ENCODE data around the gene FBXW12.

The FBXW12 gene

DNA sequence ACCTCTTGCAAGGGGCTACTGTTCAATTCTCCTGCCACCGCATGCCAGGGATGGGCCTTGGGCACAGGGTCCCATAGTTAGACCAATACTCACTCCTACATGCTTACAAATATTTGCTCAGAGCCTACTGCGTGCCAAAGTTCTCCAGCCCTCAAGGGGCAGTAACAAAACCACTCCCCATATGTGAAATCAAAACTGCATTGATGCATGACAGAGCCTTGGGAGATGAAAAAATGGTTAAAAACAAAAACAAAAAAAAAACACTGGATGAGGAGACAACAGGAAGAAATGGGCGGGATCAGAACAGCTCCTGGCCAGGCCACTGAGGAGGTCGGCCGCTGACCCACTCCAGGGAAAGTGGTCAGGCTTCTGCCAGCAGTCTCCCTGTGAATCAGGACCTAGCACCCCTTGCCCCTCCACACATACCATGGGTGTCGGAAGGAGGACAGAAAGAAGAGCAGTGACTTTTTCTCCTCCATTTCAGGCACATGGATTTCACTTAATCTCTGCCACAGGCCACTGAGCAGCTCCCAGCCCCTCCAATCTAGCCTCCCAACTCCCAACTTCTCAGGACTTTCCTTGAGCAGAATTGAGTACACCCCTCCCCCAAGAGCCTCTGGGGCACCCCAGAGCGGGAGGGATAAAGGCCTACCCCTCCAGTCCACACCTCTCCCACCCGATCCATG lies 55.1 kb downstream of the FBXW12 start:
- no peaks in the 10 kb centered on the region for H3F3A ChIP-seq (ENCODE audit: insufficient read depth)
- H3K9me3 ChIP-seq (ENCODE audit: insufficient read depth, low read length), result no peaks in the 10 kb centered on the region
- no peak overlapping the region for H3K4me2 ChIP-seq (ENCODE audit: low read depth, low read length, poor library complexity, severe bottlenecking)
- H3K27ac ChIP-seq (ENCODE audit: low read depth, low read length), result no peak overlapping the region
- no peaks in the 10 kb centered on the region for H3K79me2 ChIP-seq (ENCODE audit: insufficient read depth, low read length)
- no peaks in the 10 kb centered on the region for H3K9me2 ChIP-seq (replicated peaks; ENCODE audit: insufficient read depth, low read length)
- H3K36me3 ChIP-seq (ENCODE audit: low read length), result no peaks in the 10 kb centered on the region
- no peak for TF ChIP-seq EZH2phosphoT487 (conservative IDR thresholded peaks at IDR 0.05; ENCODE audit: low read length)
- TF ChIP-seq, protein P1, sequence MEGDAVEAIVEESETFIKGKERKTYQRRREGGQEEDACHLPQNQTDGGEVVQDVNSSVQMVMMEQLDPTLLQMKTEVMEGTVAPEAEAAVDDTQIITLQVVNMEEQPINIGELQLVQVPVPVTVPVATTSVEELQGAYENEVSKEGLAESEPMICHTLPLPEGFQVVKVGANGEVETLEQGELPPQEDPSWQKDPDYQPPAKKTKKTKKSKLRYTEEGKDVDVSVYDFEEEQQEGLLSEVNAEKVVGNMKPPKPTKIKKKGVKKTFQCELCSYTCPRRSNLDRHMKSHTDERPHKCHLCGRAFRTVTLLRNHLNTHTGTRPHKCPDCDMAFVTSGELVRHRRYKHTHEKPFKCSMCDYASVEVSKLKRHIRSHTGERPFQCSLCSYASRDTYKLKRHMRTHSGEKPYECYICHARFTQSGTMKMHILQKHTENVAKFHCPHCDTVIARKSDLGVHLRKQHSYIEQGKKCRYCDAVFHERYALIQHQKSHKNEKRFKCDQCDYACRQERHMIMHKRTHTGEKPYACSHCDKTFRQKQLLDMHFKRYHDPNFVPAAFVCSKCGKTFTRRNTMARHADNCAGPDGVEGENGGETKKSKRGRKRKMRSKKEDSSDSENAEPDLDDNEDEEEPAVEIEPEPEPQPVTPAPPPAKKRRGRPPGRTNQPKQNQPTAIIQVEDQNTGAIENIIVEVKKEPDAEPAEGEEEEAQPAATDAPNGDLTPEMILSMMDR (IDR thresholded peaks at IDR 0.05; ENCODE audit: insufficient read depth, low read length, poor library complexity, severe bottlenecking), result no peak
- no peak overlapping the region for H3K9ac ChIP-seq (ENCODE audit: low read length)
- no peaks in the 10 kb centered on the region for H4K20me1 ChIP-seq (ENCODE audit: low read depth, low read length)
- H3K27me3 ChIP-seq (ENCODE audit: low read length), result no peaks in the 10 kb centered on the region
- H2AFZ ChIP-seq (ENCODE audit: low read depth, low read length, severe bottlenecking), result no peak overlapping the region
- no peak overlapping the region for H3K4me3 ChIP-seq (ENCODE audit: insufficient read depth, low read length, poor library complexity, severe bottlenecking)

DNA sequence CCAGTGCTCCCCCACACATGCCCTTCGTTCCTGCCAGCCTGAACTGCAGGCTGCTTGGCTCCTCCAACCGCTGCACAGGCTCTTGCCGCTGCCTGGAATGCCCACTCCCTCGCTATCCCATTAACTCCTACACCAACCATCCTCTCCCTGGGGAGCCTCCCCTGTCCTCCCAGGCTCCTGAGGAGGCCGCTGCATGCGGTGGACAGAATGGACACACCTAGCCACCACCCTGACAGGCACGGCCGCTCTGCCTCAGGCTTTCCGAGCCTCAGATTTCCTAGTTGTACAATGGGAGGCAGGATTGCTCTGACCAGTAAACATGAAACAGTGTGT lies 55.6 kb downstream of the FBXW12 start:
- Histone ChIP-seq H3K36me3 (ENCODE audit: low read length) (no peaks in the 10 kb centered on the region), H3K79me2 (ENCODE audit: insufficient read depth, low read length) (no peaks in the 10 kb centered on the region), H3K27ac (ENCODE audit: low read depth, low read length) (no peak overlapping the region), H3K4me3 (ENCODE audit: insufficient read depth, low read length, poor library complexity, severe bottlenecking) (no peak overlapping the region), H3K4me2 (ENCODE audit: low read depth, low read length, poor library complexity, severe bottlenecking) (no peak overlapping the region), H3K9me2 (replicated peaks; ENCODE audit: insufficient read depth, low read length) (no peaks in the 10 kb centered on the region), H4K20me1 (ENCODE audit: low read depth, low read length) (no peaks in the 10 kb centered on the region), H3K9ac (ENCODE audit: low read length) (no peak overlapping the region), H3F3A (ENCODE audit: insufficient read depth) (no peaks in the 10 kb centered on the region), H3K9me3 (ENCODE audit: insufficient read depth, low read length) (no peaks in the 10 kb centered on the region), H3K27me3 (ENCODE audit: low read length) (no peaks in the 10 kb centered on the region), H2AFZ (ENCODE audit: low read depth, low read length, severe bottlenecking) (no peak overlapping the region)
- TF ChIP-seq, protein P1 (IDR thresholded peaks at IDR 0.05; ENCODE audit: insufficient read depth, low read length, poor library complexity, severe bottlenecking), result no peak
- no peak for TF ChIP-seq EZH2phosphoT487 (conservative IDR thresholded peaks at IDR 0.05; ENCODE audit: low read length)

DNA sequence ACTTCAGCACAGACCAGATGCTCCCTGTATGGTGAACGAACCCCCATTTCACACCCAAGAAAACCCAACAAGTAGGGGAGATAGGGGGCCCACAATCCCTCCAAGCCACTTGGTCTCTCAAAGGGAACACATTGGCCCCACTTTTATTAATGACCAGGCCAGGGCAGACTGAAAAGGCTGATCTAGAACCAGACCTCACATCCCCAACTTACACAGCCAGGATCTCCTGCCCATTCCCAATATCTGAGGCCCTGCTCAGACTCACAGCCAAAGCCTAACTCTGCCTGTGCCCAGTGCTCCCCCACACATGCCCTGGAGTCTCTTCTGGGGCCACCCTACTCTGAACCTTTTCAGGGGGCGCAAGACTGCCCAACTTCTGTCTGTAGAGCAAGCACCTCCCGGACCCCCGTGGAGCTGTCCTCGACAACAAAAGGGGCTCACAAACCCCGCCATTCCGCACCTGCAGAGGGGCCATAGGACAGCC lies 56.1 kb downstream of the FBXW12 start:
- TF ChIP-seq, protein P1 (IDR thresholded peaks at IDR 0.05; ENCODE audit: insufficient read depth, low read length, poor library complexity, severe bottlenecking), result no peak
- TF ChIP-seq EZH2phosphoT487 (conservative IDR thresholded peaks at IDR 0.05; ENCODE audit: low read length), result no peak
- H3K4me3 ChIP-seq (ENCODE audit: insufficient read depth, low read length, poor library complexity, severe bottlenecking), result no peak overlapping the region
- H3K79me2 ChIP-seq (ENCODE audit: insufficient read depth, low read length), result no peaks in the 10 kb centered on the region
- no peak overlapping the region for H3K27ac ChIP-seq (ENCODE audit: low read depth, low read length)
- no peaks in the 10 kb centered on the region for H4K20me1 ChIP-seq (ENCODE audit: low read depth, low read length)
- no peaks in the 10 kb centered on the region for H3K9me3 ChIP-seq (ENCODE audit: insufficient read depth, low read length)
- no peaks in the 10 kb centered on the region for H3K27me3 ChIP-seq (ENCODE audit: low read length)
- H3K9ac ChIP-seq (ENCODE audit: low read length), result no peak overlapping the region
- no peaks in the 10 kb centered on the region for H3K36me3 ChIP-seq (ENCODE audit: low read length)
- H3K9me2 ChIP-seq (replicated peaks; ENCODE audit: insufficient read depth, low read length), result no peaks in the 10 kb centered on the region
- H3K4me2 ChIP-seq (ENCODE audit: low read depth, low read length, poor library complexity, severe bottlenecking), result no peak overlapping the region
- H2AFZ ChIP-seq (ENCODE audit: low read depth, low read length, severe bottlenecking), result no peak overlapping the region
- H3F3A ChIP-seq (ENCODE audit: insufficient read depth), result no peaks in the 10 kb centered on the region

Measured in SU-DHL-6 (cell line).